Loucy (cell line): Measurements from ENCODE around the gene PTPRN2.

Source experiments
- H2AFZ ChIP-seq: fragments of 200-600 bp; sonication (generic); 2 replicates; pipeline ENCODE4 v1.6.0; 2016; ENCODE audit warnings: antibody characterized with exemption, mild to moderate bottlenecking, low read length, moderate library complexity
- H3F3A ChIP-seq: fragments of 200-600 bp; 2 replicates; pipeline ENCODE4 v1.6.0; 2016; ENCODE audit warnings: antibody characterized with exemption, low read depth, mild to moderate bottlenecking
- H3K27me3 ChIP-seq: fragments of 200-600 bp; sonication (generic); 2 replicates; pipeline ENCODE4 v1.6.1; 2014; ENCODE audit warnings: low read length, mild to moderate bottlenecking; ENCODE audit not compliant: insufficient read depth, poor library complexity, severe bottlenecking
- H3K36me3 ChIP-seq: fragments of 200-600 bp; sonication (generic); 2 replicates; pipeline ENCODE4 v1.6.1; 2016; ENCODE audit warnings: low read length; ENCODE audit not compliant: insufficient read depth
- H3K4me1 ChIP-seq: fragments of 200-600 bp; sonication (generic); 2 replicates; pipeline ENCODE4 v1.5.1; 2014; ENCODE audit warnings: low read length, mild to moderate bottlenecking; ENCODE audit not compliant: insufficient read depth, poor library complexity, severe bottlenecking
- H3K4me2 ChIP-seq: fragments of 200-600 bp; sonication (generic); 2 replicates; pipeline ENCODE4 v1.6.0; 2014; ENCODE audit warnings: antibody characterized with exemption, low read length, low read depth, mild to moderate bottlenecking; ENCODE audit not compliant: poor library complexity, severe bottlenecking
- H3K4me3 ChIP-seq: fragments of 200-600 bp; sonication (generic); 2 replicates; pipeline ENCODE4 v1.5.1; 2014; ENCODE audit warnings: low read length, mild to moderate bottlenecking, mixed read lengths; ENCODE audit not compliant: poor library complexity, severe bottlenecking
- H3K79me2 ChIP-seq: fragments of 200-600 bp; sonication (generic); 2 replicates; pipeline ENCODE4 v1.6.1; 2014; ENCODE audit warnings: low read length; ENCODE audit not compliant: insufficient read depth
- H3K9ac ChIP-seq: fragments of 200-600 bp; sonication (generic); 2 replicates; pipeline ENCODE4 v1.6.0; 2014; ENCODE audit warnings: mild to moderate bottlenecking, low read depth, low read length, moderate library complexity; ENCODE audit not compliant: poor library complexity, severe bottlenecking
- H3K9me2 ChIP-seq: fragments of 200-600 bp; sonication (generic); replicated peaks from 2 replicates; pipeline ENCODE4 v1.6.1; 2016; ENCODE audit warnings: low read depth, low read length, mixed read lengths
- H3K9me3 ChIP-seq: fragments of 200-600 bp; sonication (generic); 2 replicates; pipeline ENCODE4 v1.6.1; 2014; ENCODE audit warnings: mild to moderate bottlenecking, antibody characterized with exemption, low read length, low read depth; ENCODE audit not compliant: insufficient read depth
- H4K20me1 ChIP-seq: fragments of 200-600 bp; sonication (generic); 2 replicates; pipeline ENCODE4 v1.6.0; 2014; ENCODE audit warnings: antibody characterized with exemption, low read length, mild to moderate bottlenecking; ENCODE audit not compliant: insufficient read depth, poor library complexity, severe bottlenecking
- EZH2phosphoT487 ChIP-seq: fragments of 200-600 bp; IDR thresholded peaks from 2 replicates; pipeline ENCODE4 v1.6.1; 2018; ENCODE audit warnings: antibody characterized with exemption, mild to moderate bottlenecking, moderate library complexity, borderline replicate concordance
- TF ChIP-seq, protein P1 (sequence below): fragments of 200-600 bp; sonication (generic); conservative IDR thresholded peaks from 2 replicates; pipeline ENCODE4 v1.5.1; 2014; ENCODE audit warnings: mild to moderate bottlenecking, antibody characterized with exemption, low read length

PTPRN2 gene

DNA sequence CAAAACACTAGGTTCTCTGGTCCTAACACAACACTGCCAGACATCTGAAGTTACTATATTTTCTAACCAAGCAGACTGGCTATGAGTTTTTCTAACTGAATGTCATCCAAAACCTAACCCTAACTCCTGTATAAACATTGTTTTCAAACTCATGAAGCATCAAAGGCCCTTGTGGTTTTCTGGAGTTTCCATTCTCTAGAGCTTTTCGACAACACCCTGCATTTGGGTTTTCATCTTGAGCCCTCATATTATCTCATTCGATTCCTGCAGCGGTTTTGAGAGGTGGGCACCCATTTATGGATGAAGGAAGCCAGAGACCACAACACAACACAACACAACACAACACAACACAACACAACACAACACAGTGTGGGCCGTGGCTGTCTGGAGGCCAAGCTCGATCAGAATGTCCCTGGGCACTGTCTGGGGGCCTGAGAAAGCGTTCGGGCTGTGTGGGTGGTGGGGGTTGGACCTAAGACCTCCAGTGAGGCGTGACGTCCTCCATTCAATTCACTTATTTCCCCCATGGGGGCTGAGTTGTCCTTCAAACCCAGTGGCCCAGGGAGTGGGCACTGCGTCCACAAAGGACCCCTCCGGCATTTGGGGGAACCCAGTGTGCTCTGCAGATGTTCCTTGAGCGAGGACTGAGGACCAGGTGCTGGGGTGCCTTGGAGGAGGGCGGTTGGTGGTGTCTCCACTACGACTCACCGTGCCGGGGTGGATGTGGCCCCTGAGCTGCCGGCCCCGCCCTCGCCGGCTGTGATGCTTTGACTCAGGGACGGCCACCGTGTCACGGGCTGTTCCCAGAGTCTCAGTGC lies 760.4 kb downstream of the PTPRN2 start:
- no peak overlapping the region for H2AFZ ChIP-seq
- no peaks in the 10 kb centered on the region for H3K9me2 ChIP-seq
- H3K4me3 ChIP-seq = no peak overlapping the region
- peaks cover 15% of the 10 kb centered on the region; the same call in 1 of the 2 replicates for H3K9me3 ChIP-seq
- H3K4me2 ChIP-seq = no peak overlapping the region
- H3K4me1 ChIP-seq = no peaks in the 10 kb centered on the region
- H3K36me3 ChIP-seq = no peaks in the 10 kb centered on the region
- TF ChIP-seq, protein P1, sequence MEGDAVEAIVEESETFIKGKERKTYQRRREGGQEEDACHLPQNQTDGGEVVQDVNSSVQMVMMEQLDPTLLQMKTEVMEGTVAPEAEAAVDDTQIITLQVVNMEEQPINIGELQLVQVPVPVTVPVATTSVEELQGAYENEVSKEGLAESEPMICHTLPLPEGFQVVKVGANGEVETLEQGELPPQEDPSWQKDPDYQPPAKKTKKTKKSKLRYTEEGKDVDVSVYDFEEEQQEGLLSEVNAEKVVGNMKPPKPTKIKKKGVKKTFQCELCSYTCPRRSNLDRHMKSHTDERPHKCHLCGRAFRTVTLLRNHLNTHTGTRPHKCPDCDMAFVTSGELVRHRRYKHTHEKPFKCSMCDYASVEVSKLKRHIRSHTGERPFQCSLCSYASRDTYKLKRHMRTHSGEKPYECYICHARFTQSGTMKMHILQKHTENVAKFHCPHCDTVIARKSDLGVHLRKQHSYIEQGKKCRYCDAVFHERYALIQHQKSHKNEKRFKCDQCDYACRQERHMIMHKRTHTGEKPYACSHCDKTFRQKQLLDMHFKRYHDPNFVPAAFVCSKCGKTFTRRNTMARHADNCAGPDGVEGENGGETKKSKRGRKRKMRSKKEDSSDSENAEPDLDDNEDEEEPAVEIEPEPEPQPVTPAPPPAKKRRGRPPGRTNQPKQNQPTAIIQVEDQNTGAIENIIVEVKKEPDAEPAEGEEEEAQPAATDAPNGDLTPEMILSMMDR = no peak
- TF ChIP-seq EZH2phosphoT487 = no peak
- H3K27me3 ChIP-seq = no peaks in the 10 kb centered on the region
- H4K20me1 ChIP-seq = no peaks in the 10 kb centered on the region
- no peaks in the 10 kb centered on the region for H3F3A ChIP-seq
- H3K9ac ChIP-seq = no peak overlapping the region
- H3K79me2 ChIP-seq = no peaks in the 10 kb centered on the region

DNA sequence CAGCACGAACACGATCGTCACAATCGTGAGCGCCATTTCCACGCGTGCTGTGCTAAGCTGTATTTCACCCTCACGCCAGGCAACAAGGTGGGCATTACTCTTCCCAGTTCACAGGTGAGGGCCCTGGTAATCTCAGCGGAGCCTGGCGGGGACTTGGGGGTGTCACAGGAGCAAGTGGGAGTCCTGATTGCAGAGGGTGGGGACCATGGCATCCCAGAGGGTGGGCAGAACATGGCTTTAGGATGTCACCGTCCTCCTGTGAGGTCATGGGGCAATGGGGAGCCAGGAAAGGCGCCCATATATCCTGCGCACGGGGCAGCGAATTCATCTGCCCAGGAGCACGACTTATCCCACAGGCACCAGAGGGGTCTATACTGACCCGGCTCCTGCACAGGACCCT lies 761.1 kb downstream of the PTPRN2 start:
- H3K9me3 ChIP-seq = peaks cover 15% of the 10 kb centered on the region; the same call in 1 of the 2 replicates

GRCh38 chr7:157825325-157825724 lies 762.3 kb downstream of the PTPRN2 start:
- H3K4me2 ChIP-seq = no peak overlapping the region
- no peak overlapping the region for H2AFZ ChIP-seq
- no peaks in the 10 kb centered on the region for H3K79me2 ChIP-seq
- no peaks in the 10 kb centered on the region for H4K20me1 ChIP-seq
- H3K27me3 ChIP-seq = no peaks in the 10 kb centered on the region
- H3K9me2 ChIP-seq = no peaks in the 10 kb centered on the region
- H3K4me3 ChIP-seq = no peak overlapping the region
- H3K9ac ChIP-seq = no peak overlapping the region
- H3F3A ChIP-seq = no peaks in the 10 kb centered on the region
- H3K9me3 ChIP-seq = peaks cover 15% of the 10 kb centered on the region; the same call in 1 of the 2 replicates
- TF ChIP-seq EZH2phosphoT487 = no peak
- TF ChIP-seq, protein P1 = no peak
- no peaks in the 10 kb centered on the region for H3K36me3 ChIP-seq
- H3K4me1 ChIP-seq = no peaks in the 10 kb centered on the region

More for the DNA sequence above, 761.1 kb downstream of the PTPRN2 start:
- TF ChIP-seq EZH2phosphoT487 = no peak
- TF ChIP-seq, protein P1 = no peak
- Histone ChIP-seq H3K9me2 (no peaks in the 10 kb centered on the region), H3F3A (no peaks in the 10 kb centered on the region), H3K9ac (no peak overlapping the region), H3K4me2 (no peak overlapping the region), H3K36me3 (no peaks in the 10 kb centered on the region), H3K4me1 (no peaks in the 10 kb centered on the region), H3K79me2 (no peaks in the 10 kb centered on the region), H2AFZ (no peak overlapping the region), H4K20me1 (no peaks in the 10 kb centered on the region), H3K27me3 (no peaks in the 10 kb centered on the region), H3K4me3 (no peak overlapping the region)
